Stimulated activated CD4-positive, alpha-beta T cell treated with anti-CD3 and anti-CD28 coated beads, Interleukin-1b, Interleukin-23, amount 100 ng/mL, for 48 hours (primary cell): Measurements from ENCODE around the gene ERP44.
"Not testable (repeated sequence)": the region's sequence is repeated elsewhere in the genome, so short reads cannot be mapped to it uniquely, and the experiment has no call there.

Source experiments
- DNase-seq: peaks from one replicate; pipeline ENCODE4 v3.0.0-alpha.2; 2020

Gene ERP44

GRCh38 chr9:99998866-99999265 is 99.9 kb downstream of the ERP44 start:
- no peak for DNase-seq

- DNase-seq = no peak
These were observed 100.5 kb downstream of the ERP44 start for GRCh38 chr9:99998266-99998665.

GRCh38 chr9:99990508-99990907 is 108.3 kb downstream of the ERP44 start:
- not testable (repeated sequence) for DNase-seq

GRCh38 chr9:99986642-99987041 is 112.2 kb downstream of the ERP44 start:
- no peak for DNase-seq

- no peak for DNase-seq
These were observed 118.2 kb downstream of the ERP44 start for GRCh38 chr9:99980598-99980997.

GRCh38 chr9:99978221-99978620 is 120.6 kb downstream of the ERP44 start:
- no peak for DNase-seq

GRCh38 chr9:99977033-99977792 is 121.6 kb downstream of the ERP44 start:
- no peak for DNase-seq

GRCh38 chr9:99973455-99973854 is 125.3 kb downstream of the ERP44 start:
- DNase-seq = no peak

GRCh38 chr9:99971410-99971809 is 127.4 kb downstream of the ERP44 start:
- DNase-seq = no peak

GRCh38 chr9:99970481-99970880 is 128.3 kb downstream of the ERP44 start:
- no peak for DNase-seq

- DNase-seq = no peak
These were observed 131.3 kb downstream of the ERP44 start for GRCh38 chr9:99967457-99967856.

GRCh38 chr9:99966716-99967115 is 132.1 kb downstream of the ERP44 start:
- DNase-seq = no peak

- DNase-seq = no peak
These were observed 132.8 kb downstream of the ERP44 start for GRCh38 chr9:99966001-99966400.

GRCh38 chr9:99964336-99964735 is 134.5 kb downstream of the ERP44 start:
- no peak for DNase-seq

GRCh38 chr9:99962680-99963261 is 136.0 kb downstream of the ERP44 start:
- no peak for DNase-seq

GRCh38 chr9:99955606-99956005 is 143.2 kb downstream of the ERP44 start:
- DNase-seq = no peak

GRCh38 chr9:99954819-99955218 is 144.0 kb downstream of the ERP44 start:
- no peak for DNase-seq

- DNase-seq = no peak
These were observed 144.8 kb downstream of the ERP44 start for GRCh38 chr9:99953861-99954507.

- no peak for DNase-seq
These were observed 149.9 kb downstream of the ERP44 start for GRCh38 chr9:99948896-99949295.

- DNase-seq = no peak
These were observed 150.3 kb downstream of the ERP44 start for GRCh38 chr9:99948482-99948881.

GRCh38 chr9:99947395-99947794 is 151.4 kb downstream of the ERP44 start:
- DNase-seq = no peak

- DNase-seq = no peak
These were observed 161.7 kb downstream of the ERP44 start for GRCh38 chr9:99936947-99937587.

- no peak for DNase-seq
These were observed 167.5 kb downstream of the ERP44 start for GRCh38 chr9:99931155-99931840.
